ENCODE data around the gene CALN1. TPM values are rescaled to one million over a fixed set of nuclear protein-coding genes. Genes with fewer than 3 reads are reported as not detected.

The CALN1 gene
- total RNA-seq, 1 donor from 2014 or later: not detected

DNA sequence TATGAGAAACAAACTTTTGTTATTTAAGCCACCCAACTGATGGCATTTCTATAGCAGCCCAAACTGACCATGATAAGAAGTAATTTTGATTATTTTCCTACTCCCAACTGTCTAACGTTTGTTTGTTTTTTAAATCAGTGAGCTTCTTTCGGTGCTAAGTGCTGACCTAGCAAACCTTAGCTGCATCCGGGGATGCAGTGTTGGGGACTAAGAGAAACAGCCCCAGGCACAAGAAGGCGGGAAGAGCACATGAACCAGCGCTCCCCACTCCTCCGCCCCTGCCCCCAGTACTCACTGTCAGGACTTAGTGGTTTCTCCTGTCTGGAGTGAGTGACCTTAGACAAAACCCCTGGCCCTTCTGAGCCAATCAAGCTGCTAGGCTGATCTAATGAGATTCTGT, 168.8 kb downstream of the CALN1 start:
- H3K4me3 ChIP-seq (ENCODE audit: low read depth, low read length): no peak overlapping the region
- TF ChIP-seq, protein P1, sequence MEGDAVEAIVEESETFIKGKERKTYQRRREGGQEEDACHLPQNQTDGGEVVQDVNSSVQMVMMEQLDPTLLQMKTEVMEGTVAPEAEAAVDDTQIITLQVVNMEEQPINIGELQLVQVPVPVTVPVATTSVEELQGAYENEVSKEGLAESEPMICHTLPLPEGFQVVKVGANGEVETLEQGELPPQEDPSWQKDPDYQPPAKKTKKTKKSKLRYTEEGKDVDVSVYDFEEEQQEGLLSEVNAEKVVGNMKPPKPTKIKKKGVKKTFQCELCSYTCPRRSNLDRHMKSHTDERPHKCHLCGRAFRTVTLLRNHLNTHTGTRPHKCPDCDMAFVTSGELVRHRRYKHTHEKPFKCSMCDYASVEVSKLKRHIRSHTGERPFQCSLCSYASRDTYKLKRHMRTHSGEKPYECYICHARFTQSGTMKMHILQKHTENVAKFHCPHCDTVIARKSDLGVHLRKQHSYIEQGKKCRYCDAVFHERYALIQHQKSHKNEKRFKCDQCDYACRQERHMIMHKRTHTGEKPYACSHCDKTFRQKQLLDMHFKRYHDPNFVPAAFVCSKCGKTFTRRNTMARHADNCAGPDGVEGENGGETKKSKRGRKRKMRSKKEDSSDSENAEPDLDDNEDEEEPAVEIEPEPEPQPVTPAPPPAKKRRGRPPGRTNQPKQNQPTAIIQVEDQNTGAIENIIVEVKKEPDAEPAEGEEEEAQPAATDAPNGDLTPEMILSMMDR (conservative IDR thresholded peaks at IDR 0.05; ENCODE audit: low read depth, low read length): no peak
- DNase-seq (ENCODE audit: low read depth): no peak

DNA sequence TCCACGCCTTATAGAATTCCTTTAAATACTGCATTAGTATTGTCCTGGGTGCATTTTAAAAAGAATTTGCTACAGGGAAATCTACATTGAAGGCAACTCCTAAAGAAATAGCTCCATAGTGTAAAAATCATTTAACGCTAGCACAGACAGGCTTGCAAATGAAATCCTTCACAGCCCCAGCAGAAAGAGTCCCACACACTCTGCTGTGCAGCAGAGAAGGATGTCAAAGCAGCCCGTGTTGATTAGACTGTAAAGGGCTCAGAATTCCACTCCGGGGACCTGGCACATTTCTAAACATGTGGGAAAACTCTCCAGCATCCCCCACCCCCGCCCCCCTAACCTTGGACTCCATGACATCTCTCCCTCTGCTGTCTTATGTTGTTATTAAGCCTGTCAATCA, 176.8 kb downstream of the CALN1 start:
- TF ChIP-seq, protein P1 (conservative IDR thresholded peaks at IDR 0.05; ENCODE audit: low read depth, low read length): no peak
- DNase-seq (ENCODE audit: low read depth): no peak
- no peak overlapping the region for H3K4me3 ChIP-seq (ENCODE audit: low read depth, low read length)

DNA sequence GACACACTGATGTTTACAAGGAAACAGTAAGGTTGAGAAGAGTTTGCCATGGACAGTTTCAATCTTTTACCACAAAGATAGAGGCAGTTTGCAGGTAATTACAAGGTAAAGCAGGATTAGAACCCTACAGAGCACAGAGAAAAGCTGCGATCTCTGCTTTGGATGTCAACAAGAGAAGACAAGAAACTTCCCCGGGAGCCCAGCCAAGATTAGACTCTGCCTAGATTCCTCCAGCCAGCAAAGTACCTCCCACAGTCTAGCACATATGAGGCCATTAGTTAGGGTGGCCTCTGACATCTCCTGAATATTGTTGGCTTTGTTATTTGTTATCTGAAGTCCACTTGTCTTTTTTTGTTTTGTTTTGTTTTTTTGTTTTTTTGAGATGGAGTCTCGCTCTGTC, 178.1 kb downstream of the CALN1 start:
- TF ChIP-seq, protein P1 (conservative IDR thresholded peaks at IDR 0.05; ENCODE audit: low read depth, low read length): no peak
- no peak overlapping the region for H3K4me3 ChIP-seq (ENCODE audit: low read depth, low read length)
- DNase-seq (ENCODE audit: low read depth): no peak

DNA sequence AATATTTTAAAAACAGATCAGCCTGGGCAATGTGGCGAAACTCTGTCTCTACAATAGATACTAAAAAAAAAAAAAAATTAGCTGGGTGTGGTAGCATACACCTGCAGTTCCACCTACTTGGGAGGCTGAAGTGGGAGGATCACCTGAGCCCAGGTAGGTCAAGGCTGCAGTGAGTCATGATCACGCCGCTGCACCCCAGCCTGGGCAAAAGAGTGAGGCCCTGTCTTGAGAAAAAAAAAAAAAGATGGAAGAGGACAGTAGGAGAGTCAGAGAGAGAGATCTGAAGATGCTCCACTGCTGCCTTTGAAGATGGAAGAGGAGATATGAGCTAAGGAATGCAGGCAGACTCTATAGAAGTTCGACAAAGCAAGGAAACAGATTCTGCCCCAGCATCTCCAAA, 181.9 kb downstream of the CALN1 start:
- TF ChIP-seq, protein P1 (conservative IDR thresholded peaks at IDR 0.05; ENCODE audit: low read depth, low read length): no peak
- DNase-seq (ENCODE audit: low read depth): no peak
- H3K4me3 ChIP-seq (ENCODE audit: low read depth, low read length): no peak overlapping the region

DNA sequence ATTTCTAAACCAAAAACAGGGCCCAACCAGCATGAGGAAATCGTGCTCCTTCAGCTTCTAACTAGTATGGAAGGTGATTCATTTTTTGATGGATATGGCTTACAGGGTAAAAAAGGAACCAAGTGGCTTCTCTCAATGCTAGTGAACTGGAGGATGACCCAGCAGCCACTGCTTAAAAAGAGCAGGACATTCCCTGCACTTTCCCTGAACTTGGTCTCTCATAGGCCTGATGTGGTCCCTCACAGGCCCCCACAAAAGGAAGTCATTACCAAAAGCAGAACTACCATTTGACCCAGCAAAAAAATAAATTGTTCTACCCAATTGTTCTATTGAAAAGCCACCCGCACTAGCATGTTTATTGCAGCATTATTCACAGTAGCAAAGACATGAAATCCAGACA, 188.8 kb downstream of the CALN1 start:
- TF ChIP-seq, protein P1 (conservative IDR thresholded peaks at IDR 0.05; ENCODE audit: low read depth, low read length): no peak
- no peak for DNase-seq (ENCODE audit: low read depth)
- H3K4me3 ChIP-seq (ENCODE audit: low read depth, low read length): no peak overlapping the region

DNA sequence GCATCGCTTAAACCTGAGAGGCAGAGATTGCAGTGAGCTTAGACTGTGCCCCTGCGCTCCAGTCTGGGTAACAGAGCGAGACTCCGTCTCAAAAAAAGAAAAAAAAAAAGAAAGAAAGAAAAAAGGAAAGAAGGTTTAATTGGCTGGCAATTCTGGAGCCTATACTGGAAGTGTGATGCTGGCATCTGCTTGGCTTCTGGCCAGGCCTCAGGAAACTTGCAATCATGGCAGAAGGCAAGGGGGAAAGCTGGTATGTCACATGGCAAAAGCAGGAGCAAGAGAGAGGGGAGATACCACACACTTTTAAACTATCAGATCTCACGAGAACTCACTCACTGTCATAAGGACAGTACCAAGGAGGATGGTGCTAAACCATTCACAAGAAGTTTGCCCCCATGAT, 190.0 kb downstream of the CALN1 start:
- no peak for DNase-seq (ENCODE audit: low read depth)
- no peak overlapping the region for H3K4me3 ChIP-seq (ENCODE audit: low read depth, low read length)
- TF ChIP-seq, protein P1 (conservative IDR thresholded peaks at IDR 0.05; ENCODE audit: low read depth, low read length): no peak

DNA sequence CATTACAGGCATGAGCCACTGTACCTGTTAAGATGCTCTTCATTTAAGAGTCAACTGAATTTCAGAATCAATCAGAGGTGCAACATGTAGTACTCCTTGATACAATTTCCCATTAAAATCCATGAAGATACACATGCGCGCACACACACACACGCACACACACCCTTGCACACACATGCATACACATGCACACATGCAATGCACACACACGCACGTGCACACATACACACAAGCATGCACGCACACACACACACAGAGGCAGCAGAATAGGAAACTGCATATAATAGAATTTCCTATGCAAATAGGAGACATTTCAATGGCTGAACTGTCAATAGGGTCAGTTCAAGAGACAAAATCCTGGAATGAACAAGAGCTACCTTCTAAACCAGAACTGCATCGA, 192.6 kb downstream of the CALN1 start:
- H3K4me3 ChIP-seq (ENCODE audit: low read depth, low read length): no peak overlapping the region
- no peak for DNase-seq (ENCODE audit: low read depth)
- TF ChIP-seq, protein P1 (conservative IDR thresholded peaks at IDR 0.05; ENCODE audit: low read depth, low read length): no peak

Data from epithelial cell of proximal tubule (primary cell).